Keratinocyte (primary cell): ENCODE measurements around the gene SMOC1.

Experiments used
- EZH2 ChIP-seq: IDR thresholded peaks from one replicate; pipeline ENCODE4 v1.6.1; 2012; ENCODE audit warnings: inconsistent platforms, mild to moderate bottlenecking, low read length, moderate library complexity
- TF ChIP-seq, protein P1 (sequence below), 3 experiments: IDR thresholded peaks in 1 of 3; conservative IDR thresholded peaks in 1 of 3; optimal IDR thresholded peaks in 1 of 3; 2 replicates in 2 of 3; 3 replicates in 1 of 3; pipeline versions ENCODE3 to v1.5.1; 2011; ENCODE audit warnings: low read length in 3 of 3, mild to moderate bottlenecking in 3 of 3, moderate library complexity in 2 of 3, control low read depth in 1 of 3, inconsistent platforms in 1 of 3; ENCODE audit not compliant: insufficient read depth in 2 of 3; ENCODE audit errors: extremely low read depth in 1 of 3

GRCh38 chr14:70078329-70078728 is 199.1 kb downstream of the SMOC1 start:
- TF ChIP-seq, protein P1, sequence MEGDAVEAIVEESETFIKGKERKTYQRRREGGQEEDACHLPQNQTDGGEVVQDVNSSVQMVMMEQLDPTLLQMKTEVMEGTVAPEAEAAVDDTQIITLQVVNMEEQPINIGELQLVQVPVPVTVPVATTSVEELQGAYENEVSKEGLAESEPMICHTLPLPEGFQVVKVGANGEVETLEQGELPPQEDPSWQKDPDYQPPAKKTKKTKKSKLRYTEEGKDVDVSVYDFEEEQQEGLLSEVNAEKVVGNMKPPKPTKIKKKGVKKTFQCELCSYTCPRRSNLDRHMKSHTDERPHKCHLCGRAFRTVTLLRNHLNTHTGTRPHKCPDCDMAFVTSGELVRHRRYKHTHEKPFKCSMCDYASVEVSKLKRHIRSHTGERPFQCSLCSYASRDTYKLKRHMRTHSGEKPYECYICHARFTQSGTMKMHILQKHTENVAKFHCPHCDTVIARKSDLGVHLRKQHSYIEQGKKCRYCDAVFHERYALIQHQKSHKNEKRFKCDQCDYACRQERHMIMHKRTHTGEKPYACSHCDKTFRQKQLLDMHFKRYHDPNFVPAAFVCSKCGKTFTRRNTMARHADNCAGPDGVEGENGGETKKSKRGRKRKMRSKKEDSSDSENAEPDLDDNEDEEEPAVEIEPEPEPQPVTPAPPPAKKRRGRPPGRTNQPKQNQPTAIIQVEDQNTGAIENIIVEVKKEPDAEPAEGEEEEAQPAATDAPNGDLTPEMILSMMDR (optimal IDR thresholded peaks at IDR 0.05 in 1 of 3, IDR thresholded peaks at IDR 0.05 in 1 of 3, conservative IDR thresholded peaks at IDR 0.05 in 1 of 3; ENCODE audit: extremely low read depth in 1 of 3, insufficient read depth in 2 of 3, low read length in 3 of 3): no peak
- no peak for TF ChIP-seq EZH2
